AG10803 (cell line): ENCODE results near the gene CPNE1.

Experiments
- DNase-seq: peaks from one replicate; pipeline ENCODE4 v3.0.0; 2010; ENCODE audit warnings: low read depth
- H3K4me3 ChIP-seq: 2 replicates; pipeline ENCODE4 v1.5.1; 2011; ENCODE audit warnings: mild to moderate bottlenecking, low read length, control low read depth
- CTCF ChIP-seq: conservative IDR thresholded peaks from 2 replicates; pipeline ENCODE4 v1.5.1; 2011; ENCODE audit warnings: mild to moderate bottlenecking, low read length, control low read depth, inconsistent platforms

CPNE1 gene

GRCh38 chr20:35699957-35700624, 35.4 kb upstream of the CPNE1 start:
- TF ChIP-seq CTCF, result no peak
- peak overlapping the region; percentile 94 for H3K4me3 ChIP-seq
- no peak for DNase-seq

- 0 out of 2 replicates have a peak, but pooled peaks have one; percentile 3 for TF ChIP-seq CTCF
- peak within 1 kb of the TSS; percentile 94 for H3K4me3 ChIP-seq
- peak; percentile 73 for DNase-seq
Observed at GRCh38 chr20:35699127-35699956, 34.6 kb upstream of the CPNE1 start, which contains the start of the genes NFS1 and ROMO1. Gene NFS1, minus strand, starts transcription at chr20:35699352. Its CDS starts 64 bp downstream, at chr20:35699288. Gene ROMO1, plus strand, starts transcription at chr20:35699405. Its CDS starts 228 bp downstream, at chr20:35699633.

GRCh38 chr20:35698298-35699126, 33.8 kb upstream of the CPNE1 start:
- no peak for TF ChIP-seq CTCF
- DNase-seq, result no peak

GRCh38 chr20:35697696-35698297, 33.1 kb upstream of the CPNE1 start:
- no peak for TF ChIP-seq CTCF
- H3K4me3 ChIP-seq, result peak overlapping the region; percentile 94
- DNase-seq, result no peak

More at GRCh38 chr20:35698298-35699126, 33.8 kb upstream of the CPNE1 start:
- peak overlapping the region; percentile 94 for H3K4me3 ChIP-seq

GRCh38 chr20:35695978-35696377, 31.3 kb upstream of the CPNE1 start:
- no peak overlapping the region for H3K4me3 ChIP-seq
- DNase-seq, result no peak
- TF ChIP-seq CTCF, result no peak

- DNase-seq, result no peak
- no peak for TF ChIP-seq CTCF
- H3K4me3 ChIP-seq, result no peak overlapping the region
Observed at GRCh38 chr20:35695245-35695749, 30.6 kb upstream of the CPNE1 start.
